PC-3 (cell line): ENCODE data around the gene XPA. TPM values are rescaled to one million over a fixed set of nuclear protein-coding genes. Genes with fewer than 3 reads are reported as not detected.
"Not testable (repeated sequence)": the region's sequence is repeated elsewhere in the genome, so short reads cannot be mapped to it uniquely, and the experiment has no call there.

Experiments used
- ATAC-seq: fragments of 200-7000 bp; cut with Tn5 transposase; 2 replicates; pipeline ENCODE4 v1.9.1; 2020; ENCODE audit warnings: mild to moderate bottlenecking, moderate library complexity
- BruUV-seq: library from RNA; stranded (reverse); fragments of 400-500 nt; replicated peaks from 2 replicates; lab custom pipeline; 2021; lab: Mats Ljungman, UMichigan
- CTCF ChIA-PET: fragments of 300-600 bp; sonication (Branson Sonifier 250); formaldehyde crosslinking; loops from one replicate; lab custom pipeline; 2022; ENCODE audit warnings: antibody characterized with exemption; lab: Charles Lee
- POLR2A ChIA-PET: fragments of 300-600 bp; sonication (Branson Sonifier 250); formaldehyde crosslinking; loops from one replicate; lab custom pipeline; 2022; ENCODE audit warnings: antibody characterized with exemption; ENCODE audit not compliant: unreplicated experiment; lab: Charles Lee
- DNase-seq: peaks from one replicate; pipeline ENCODE4 v3.0.0-alpha.2; 2015
- H2AFZ ChIP-seq: fragments of 300-600 bp; sonication (generic); 2 replicates; pipeline ENCODE4 v1.6.0; 2016; ENCODE audit warnings: antibody characterized with exemption, low read length
- H3F3A ChIP-seq: fragments of 300-600 bp; sonication (generic); one replicate; pipeline ENCODE4 v1.6.0; 2017; ENCODE audit warnings: antibody characterized with exemption, low read length, control low read depth, mild to moderate bottlenecking; ENCODE audit not compliant: unreplicated experiment
- H3K27ac ChIP-seq: fragments of 300-600 bp; sonication (generic); 2 replicates; pipeline ENCODE4 v1.5.1; 2016; ENCODE audit warnings: mild to moderate bottlenecking, low read length
- H3K27me3 ChIP-seq: fragments of 300-600 bp; sonication (generic); 2 replicates; pipeline ENCODE4 v1.6.1; 2016; ENCODE audit warnings: low read length, mixed read lengths
- H3K36me3 ChIP-seq: fragments of 300-600 bp; sonication (generic); 2 replicates; pipeline ENCODE4 v1.6.1; 2016; ENCODE audit warnings: low read depth, mixed run types, low read length, mixed read lengths
- H3K4me1 ChIP-seq: fragments of 300-600 bp; sonication (generic); 2 replicates; pipeline ENCODE4 v1.5.1; 2016; ENCODE audit warnings: low read length; ENCODE audit not compliant: insufficient read depth
- H3K4me2 ChIP-seq: fragments of 300-600 bp; sonication (generic); 2 replicates; pipeline ENCODE4 v1.6.0; 2016; ENCODE audit warnings: low read length
- H3K4me3 ChIP-seq: fragments of 300-600 bp; sonication (generic); 2 replicates; pipeline ENCODE4 v1.5.1; 2016; ENCODE audit warnings: mild to moderate bottlenecking, low read length, mixed read lengths
- H3K79me2 ChIP-seq: fragments of 300-600 bp; sonication (generic); 2 replicates; pipeline ENCODE4 v1.6.1; 2017; ENCODE audit warnings: low read length, mixed read lengths
- H3K9ac ChIP-seq: fragments of 300-600 bp; sonication (generic); 2 replicates; pipeline ENCODE4 v1.6.0; 2016; ENCODE audit warnings: mild to moderate bottlenecking, low read length
- H3K9me2 ChIP-seq: fragments of 300-600 bp; sonication (generic); replicated peaks from 2 replicates; pipeline ENCODE4 v1.6.1; 2016; ENCODE audit warnings: mixed run types, low read length, mixed read lengths
- H3K9me3 ChIP-seq: fragments of 300-600 bp; sonication (generic); 2 replicates; pipeline ENCODE4 v1.6.1; 2016; ENCODE audit warnings: low read length, mixed read lengths
- H4K20me1 ChIP-seq: fragments of 300-600 bp; sonication (generic); 2 replicates; pipeline ENCODE4 v1.6.1; 2016; ENCODE audit warnings: low read length, mixed read lengths
- EZH2 ChIP-seq: fragments of 300-600 bp; sonication (generic); IDR thresholded peaks from one replicate; pipeline ENCODE4 v1.6.1; 2017; ENCODE audit warnings: antibody characterized with exemption, mild to moderate bottlenecking, low read length; ENCODE audit not compliant: unreplicated experiment
- EZH2phosphoT487 ChIP-seq: fragments of 300-600 bp; sonication (generic); IDR thresholded peaks from 2 replicates; pipeline ENCODE4 v1.6.1; 2018; ENCODE audit warnings: mild to moderate bottlenecking, antibody characterized with exemption, low read length, borderline replicate concordance
- intact Hi-C: fragments of 100-400 bp; cut with micrococcal nuclease; formaldehyde crosslinking; loops from 2 replicates; pipeline ENCODE4 v1.9.0; 2023
- total RNA-seq: library from RNA; depleted of rRNA; stranded (reverse); fragments of >200 nt; gene quantifications from 2 replicates; pipeline ENCODE4 v1.2.3, GENCODE V29; 2014
- TF ChIP-seq, protein P1 (sequence below): fragments of 300-600 bp; sonication (generic); conservative IDR thresholded peaks from 2 replicates; pipeline ENCODE4 v1.5.1; 2017; ENCODE audit warnings: antibody characterized with exemption, low read depth, mild to moderate bottlenecking, low read length

The XPA gene
- total RNA-seq, 1 experiment from 2014 or later: 9.4 TPM

DNA sequence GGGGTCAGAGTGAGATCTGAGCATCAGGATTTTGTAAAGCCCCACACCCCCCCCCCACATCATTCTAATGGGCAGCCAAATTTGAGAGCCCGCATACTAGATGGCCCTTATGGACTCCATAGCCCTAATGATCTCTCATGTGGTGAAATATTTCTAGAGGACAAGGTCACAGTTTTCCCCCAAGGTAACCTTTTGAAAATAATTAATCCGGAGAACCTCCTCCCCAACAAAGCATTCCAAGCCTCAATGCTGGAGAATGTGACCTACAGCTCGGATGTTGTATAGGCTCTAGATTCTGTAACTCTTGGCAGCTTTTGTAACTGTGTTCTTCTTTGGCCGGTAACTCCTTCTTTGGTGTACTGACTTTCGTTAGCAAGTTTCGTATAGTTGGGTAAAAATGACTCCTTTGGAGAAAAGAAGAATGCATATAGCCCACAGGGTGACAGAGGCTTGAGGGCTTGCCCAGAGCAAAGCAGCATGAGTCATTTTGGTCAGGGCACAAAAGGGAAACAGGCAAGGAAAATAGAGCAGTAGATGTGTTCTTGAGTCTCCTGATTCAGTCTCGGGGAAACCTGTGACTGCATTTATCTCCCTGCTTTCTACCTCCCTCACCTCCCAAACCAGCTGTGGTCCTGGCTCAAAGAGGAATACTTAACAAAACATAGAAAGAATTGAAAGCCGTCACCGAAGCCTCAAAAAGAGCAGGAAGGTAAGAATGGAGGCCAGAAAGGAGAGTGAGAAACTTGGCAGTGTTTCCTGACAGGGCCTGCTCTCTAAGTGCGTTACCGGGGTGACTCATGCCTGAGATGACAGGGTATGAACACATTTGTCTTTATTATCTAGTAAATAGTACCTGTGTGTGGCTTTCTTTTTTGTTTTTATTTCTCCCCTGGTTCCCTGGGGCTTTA, 6.6 kb upstream of the XPA start:
- Histone ChIP-seq H3K27ac (peak overlapping the region; percentile 87), H3K9me3 (no peaks in the 10 kb centered on the region), H3K79me2 (no peaks in the 10 kb centered on the region), H3K4me1 (peaks cover 36% of the 10 kb centered on the region), H3K9me2 (no peaks in the 10 kb centered on the region), H3K27me3 (no peaks in the 10 kb centered on the region), H3K9ac (peak overlapping the region; percentile 27), H2AFZ (peak overlapping the region; percentile 56), H3K36me3 (no peaks in the 10 kb centered on the region), H3K4me2 (peak overlapping the region; percentile 71), H3K4me3 (peak overlapping the region; percentile 41; the same call in 1 of the 2 replicates), H4K20me1 (no peaks in the 10 kb centered on the region), H3F3A (peaks cover 5% of the 10 kb centered on the region)
- peak; percentile 83 for DNase-seq
- intact Hi-C loops: no loop called here
- no TSS peak for BruUV-seq
- CTCF ChIA-PET: interaction anchor here (0.6 kb wide), 1 partner anchor 11 kb away, joined by 4 read pairs; no protein-coding TSS in a partner anchor
- ATAC-seq: peak; percentile 85
- POLR2A ChIA-PET: no interaction called here
- TF ChIP-seq, protein P1, sequence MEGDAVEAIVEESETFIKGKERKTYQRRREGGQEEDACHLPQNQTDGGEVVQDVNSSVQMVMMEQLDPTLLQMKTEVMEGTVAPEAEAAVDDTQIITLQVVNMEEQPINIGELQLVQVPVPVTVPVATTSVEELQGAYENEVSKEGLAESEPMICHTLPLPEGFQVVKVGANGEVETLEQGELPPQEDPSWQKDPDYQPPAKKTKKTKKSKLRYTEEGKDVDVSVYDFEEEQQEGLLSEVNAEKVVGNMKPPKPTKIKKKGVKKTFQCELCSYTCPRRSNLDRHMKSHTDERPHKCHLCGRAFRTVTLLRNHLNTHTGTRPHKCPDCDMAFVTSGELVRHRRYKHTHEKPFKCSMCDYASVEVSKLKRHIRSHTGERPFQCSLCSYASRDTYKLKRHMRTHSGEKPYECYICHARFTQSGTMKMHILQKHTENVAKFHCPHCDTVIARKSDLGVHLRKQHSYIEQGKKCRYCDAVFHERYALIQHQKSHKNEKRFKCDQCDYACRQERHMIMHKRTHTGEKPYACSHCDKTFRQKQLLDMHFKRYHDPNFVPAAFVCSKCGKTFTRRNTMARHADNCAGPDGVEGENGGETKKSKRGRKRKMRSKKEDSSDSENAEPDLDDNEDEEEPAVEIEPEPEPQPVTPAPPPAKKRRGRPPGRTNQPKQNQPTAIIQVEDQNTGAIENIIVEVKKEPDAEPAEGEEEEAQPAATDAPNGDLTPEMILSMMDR: no peak
- no peak for TF ChIP-seq EZH2phosphoT487
- TF ChIP-seq EZH2: no peak

DNA sequence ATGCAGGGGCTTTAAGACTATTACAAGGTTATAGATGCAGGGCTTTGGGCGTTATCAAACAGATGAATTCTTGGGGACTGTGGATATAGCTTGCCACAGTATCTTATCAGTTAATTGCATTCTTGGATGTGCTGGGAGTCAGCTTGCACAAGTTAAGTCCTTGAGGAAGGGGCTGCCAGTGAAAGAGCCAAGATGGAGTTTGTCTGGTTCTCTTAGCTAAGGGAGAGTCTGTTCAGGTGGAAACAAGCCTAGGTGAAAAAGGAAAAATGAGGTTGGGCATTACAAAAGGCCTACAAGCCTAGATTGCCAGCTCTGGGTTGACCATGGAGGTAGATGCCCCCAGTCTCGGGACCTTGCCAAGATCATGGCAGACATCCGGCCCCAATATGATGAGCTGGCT, 2.7 kb upstream of the XPA start:
- H3F3A ChIP-seq, DNase-seq, H3K27me3 ChIP-seq, H2AFZ ChIP-seq, H3K36me3 ChIP-seq, H3K4me2 ChIP-seq, BruUV-seq, H3K27ac ChIP-seq, H3K9ac ChIP-seq, intact Hi-C loops, H3K9me3 ChIP-seq, H3K4me3 ChIP-seq, H3K9me2 ChIP-seq, H4K20me1 ChIP-seq, POLR2A ChIA-PET, CTCF ChIA-PET, ATAC-seq: not testable (repeated sequence)
- peaks cover 39% of the 10 kb centered on the region for H3K4me1 ChIP-seq
- peaks cover 22% of the 10 kb centered on the region for H3K79me2 ChIP-seq

DNA sequence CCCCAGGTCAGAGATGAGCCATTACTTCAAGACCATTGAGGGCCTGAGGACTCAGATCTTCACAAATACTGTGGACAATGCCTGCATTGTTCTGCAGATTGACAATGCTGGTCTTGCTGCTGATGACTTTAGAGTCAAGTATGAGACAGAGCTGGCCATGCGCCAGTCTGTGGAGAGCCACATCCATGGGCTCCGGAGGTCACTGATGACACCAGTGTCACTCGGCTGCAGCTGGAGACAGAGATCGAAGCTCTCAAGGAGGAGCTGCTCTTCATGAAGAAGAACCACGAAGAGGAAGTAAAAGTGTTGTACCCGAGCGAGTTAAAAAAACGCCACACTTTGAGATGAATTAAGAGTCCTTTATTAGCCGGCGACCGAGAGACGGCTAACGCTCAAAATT, 2.1 kb upstream of the XPA start:
- POLR2A ChIA-PET, H3K9me3 ChIP-seq, H3K4me2 ChIP-seq, intact Hi-C loops, BruUV-seq, CTCF ChIA-PET, H4K20me1 ChIP-seq, H3F3A ChIP-seq, H3K4me3 ChIP-seq, H3K9ac ChIP-seq, H3K9me2 ChIP-seq, H2AFZ ChIP-seq, H3K27me3 ChIP-seq, H3K36me3 ChIP-seq, H3K27ac ChIP-seq, ATAC-seq: not testable (repeated sequence)
- peak; percentile 47 for DNase-seq
- Histone ChIP-seq H3K4me1 (peaks cover 39% of the 10 kb centered on the region), H3K79me2 (peaks cover 28% of the 10 kb centered on the region)
